ENCODE measurements around the gene SMC5.

DNA sequence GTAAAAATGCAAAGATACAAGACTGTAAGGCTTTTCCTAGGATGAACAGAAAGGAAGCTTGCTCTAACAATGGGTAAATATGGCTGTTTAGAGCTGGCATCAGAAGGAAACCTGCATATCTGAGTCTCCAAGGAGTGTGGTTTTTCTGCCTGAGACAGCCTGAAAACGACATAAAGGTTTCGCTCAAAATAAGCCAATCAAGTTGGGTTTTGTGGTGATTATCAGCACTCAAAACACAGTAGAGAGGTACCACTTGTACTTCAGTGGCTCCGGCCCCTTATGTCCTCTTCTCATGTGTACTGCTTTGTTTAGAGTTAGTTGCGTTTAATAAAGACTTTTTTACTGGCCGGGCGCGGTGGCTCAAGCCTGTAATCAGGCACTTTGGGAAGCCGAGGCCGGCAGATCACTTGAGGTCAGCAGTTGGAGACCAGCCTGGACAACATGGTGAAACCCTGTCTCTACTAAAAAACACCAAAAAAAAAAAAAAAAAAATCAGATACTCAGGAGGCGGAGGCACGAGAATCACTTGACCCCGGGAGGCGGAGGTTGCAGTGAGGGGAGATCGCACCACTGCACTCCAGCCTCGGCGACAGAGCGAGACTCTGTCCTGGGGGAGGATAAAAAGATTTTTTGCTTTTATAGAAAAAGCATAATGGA, 116.3 kb downstream of the SMC5 start:
- TF ChIP-seq CTCF (IDR thresholded peaks at IDR 0.05) (no peak), EP300 (IDR thresholded peaks at IDR 0.05) (no peak)

All from esophagus muscularis mucosa (tissue), 3 donors.